HG02759 (cell line): ENCODE results near the gene PRKCE.

Experiments used
- ATAC-seq: cut with Tn5 transposase; IDR thresholded peaks from one replicate; pipeline ENCODE4 v1.9.1; 2021; ENCODE audit warnings: mild to moderate bottlenecking, moderate library complexity; ENCODE audit not compliant: unreplicated experiment

Gene PRKCE

DNA sequence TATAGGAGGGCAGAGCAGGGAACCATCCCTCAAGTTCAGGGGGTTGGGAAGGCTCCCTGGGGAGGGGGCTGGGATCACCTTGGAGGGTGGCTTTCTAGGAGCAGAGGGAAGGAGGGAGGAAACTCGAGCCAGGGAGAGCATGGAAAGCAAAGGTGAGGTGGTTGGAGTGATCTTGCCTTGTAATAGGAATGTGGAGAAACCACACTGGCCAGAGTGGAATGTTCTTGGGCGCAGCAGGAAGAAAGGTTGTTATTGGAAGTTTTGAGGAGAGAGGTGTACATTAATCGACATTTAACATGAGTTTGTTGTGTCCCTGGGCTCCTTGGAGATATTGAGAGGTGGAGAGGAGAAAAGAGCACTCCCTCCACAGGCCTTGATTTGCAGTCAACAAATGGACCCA is 272.2 kb downstream of the PRKCE start:
- ATAC-seq = no peak

DNA sequence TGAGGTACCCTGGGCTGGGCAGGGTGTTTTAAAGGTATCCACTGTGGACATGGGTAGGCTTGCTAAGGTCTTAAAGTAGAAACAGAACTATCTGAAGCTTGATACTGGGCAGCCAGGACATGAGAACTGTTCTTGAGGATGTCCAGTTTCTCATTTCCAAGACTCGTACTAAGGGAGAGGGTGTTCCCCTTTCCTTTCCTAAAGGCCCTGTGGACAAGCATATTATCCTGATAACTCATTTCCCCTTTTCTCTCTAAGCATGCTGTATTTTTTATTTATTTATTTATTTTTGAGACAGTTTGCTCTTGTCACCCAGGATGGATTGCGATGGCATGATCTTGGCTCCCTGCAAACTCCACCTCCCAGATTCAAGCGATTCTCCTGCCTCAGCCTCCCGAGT is 273.6 kb downstream of the PRKCE start:
- no peak for ATAC-seq

DNA sequence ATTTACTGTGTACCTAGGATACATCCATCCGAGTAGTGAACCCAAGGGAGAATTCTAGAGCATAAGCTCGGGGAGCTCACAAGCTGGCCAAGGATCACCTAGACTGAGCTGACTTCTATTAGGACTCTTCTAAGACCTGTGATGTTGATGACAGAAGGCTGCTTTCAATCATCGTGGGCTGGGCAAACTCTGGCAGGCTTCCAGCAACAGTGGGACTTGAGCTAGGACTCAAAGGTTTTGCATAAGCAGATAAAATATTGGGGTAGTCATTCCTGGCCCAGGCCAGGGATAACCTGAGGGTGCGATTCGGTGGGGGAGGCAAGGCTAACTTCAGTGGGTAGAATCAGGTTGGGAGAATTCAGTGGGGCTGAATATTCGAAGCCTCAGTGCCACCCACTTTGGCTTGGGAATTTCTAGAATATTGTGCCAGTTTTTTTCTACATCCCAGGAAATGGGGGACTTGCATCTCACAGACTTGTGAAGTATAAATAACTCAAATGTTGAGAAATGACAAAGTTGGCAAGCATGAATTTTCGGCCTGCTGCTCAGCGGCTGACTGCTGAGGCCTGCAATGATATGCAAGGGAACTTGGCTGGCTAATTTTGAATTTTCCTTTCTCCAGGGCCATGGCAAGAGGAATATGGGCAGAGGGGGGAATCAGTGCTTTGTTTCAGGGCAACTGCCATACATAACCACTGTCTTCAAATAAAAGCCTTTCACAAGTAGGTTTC is 274.3 kb downstream of the PRKCE start:
- ATAC-seq = no peak

DNA sequence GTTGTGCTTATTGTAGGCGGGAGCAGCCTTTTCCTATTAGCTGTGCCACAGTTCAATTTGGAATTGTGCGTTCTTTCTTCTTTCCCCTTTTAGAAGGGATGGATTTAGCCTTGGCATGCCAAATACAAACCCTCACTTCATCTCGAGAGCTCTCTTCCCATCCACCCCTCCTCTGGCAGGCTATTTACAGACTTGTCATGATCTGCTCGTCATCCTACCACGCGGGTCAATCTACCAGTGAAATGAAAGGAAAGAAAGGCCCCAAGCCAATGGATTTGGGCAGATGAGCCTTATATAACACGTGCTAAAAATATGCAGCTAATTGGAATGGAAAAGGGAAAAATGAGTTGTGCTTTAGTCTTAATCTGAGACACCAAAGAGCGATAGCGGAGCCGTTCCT is 277.5 kb downstream of the PRKCE start:
- ATAC-seq = no peak

DNA sequence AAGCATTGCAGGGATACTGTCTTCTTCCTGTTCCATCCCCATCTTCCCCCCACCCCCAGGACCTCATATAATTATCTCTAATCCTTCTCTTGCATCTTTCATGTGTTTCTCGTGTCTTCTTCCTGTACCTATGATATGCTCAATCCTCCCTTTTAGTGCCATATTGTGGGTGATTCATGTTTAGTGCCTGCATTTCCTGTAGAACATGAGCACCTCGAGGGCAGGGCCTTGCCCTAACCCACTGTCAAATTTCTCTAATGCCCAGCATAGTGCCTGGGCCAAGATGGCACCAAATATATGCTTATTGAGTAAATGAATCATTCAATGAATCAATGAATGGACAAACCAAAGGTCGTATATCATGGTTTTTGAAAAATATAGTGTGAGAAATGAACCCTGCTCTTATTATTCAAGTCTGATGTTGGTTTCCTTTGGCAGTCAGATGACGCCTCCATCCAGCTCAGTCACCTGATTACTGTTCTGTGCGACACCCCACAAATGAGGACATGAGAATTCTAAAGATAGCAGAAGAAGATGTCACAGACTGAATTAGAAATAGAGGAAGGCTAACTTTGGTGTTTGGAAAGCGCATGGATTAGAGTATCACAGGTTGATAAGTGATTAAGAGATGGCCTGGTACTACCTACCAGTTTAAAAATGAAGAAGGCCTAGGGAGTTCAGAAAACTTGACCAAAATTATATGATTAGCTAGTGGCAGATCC is 278.4 kb downstream of the PRKCE start:
- ATAC-seq = no peak

DNA sequence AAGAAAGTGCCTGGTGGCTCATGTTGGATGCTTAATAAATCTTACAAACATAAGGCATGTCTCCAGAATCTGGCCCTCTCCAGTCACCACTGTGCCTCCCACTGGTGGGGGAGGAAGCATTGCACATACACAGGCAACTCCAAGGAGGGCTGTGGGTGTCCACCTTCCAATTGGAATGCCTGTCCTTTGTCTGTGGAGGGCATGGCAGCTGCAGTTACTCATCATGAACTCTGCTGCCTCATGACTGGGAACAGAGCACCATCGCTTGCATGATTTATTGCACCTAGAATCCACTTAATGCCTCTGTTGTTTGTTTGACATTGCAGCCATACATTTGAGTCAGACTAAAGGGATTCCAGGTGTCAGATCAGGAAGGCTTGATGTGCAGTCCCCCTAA is 278.9 kb downstream of the PRKCE start:
- ATAC-seq = no peak

DNA sequence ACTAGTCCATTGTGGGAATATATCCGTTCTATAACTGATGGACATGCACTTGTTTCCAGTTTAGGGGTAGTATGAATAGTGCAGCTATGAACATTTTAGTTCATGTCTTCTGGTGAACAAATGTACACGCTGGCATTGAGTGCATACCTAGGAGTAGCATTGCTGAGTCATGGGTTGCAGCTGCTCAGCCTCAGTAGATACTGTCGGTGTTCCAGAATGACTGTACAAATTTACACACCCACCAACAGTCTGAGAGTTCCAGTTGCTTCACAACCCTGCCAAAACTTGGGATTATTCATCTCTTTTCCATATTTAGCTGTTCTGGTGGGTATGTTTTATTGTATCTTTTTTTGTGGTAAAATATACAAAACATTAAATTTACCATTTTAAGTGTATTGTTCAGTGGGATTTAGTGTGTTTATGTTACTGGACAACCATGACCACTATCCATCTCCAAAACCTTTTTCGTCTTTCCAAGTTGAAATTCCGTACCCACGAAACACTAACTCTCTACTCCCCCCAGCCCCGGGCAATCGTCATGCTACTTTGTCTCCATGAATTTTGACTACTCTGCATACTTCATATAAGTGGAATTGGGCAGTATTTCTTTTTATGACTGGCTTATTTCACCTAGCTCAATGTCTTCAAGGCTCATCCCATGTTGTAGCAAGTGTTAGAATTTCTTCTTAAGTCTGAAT is 281.0 kb downstream of the PRKCE start:
- ATAC-seq = no peak

DNA sequence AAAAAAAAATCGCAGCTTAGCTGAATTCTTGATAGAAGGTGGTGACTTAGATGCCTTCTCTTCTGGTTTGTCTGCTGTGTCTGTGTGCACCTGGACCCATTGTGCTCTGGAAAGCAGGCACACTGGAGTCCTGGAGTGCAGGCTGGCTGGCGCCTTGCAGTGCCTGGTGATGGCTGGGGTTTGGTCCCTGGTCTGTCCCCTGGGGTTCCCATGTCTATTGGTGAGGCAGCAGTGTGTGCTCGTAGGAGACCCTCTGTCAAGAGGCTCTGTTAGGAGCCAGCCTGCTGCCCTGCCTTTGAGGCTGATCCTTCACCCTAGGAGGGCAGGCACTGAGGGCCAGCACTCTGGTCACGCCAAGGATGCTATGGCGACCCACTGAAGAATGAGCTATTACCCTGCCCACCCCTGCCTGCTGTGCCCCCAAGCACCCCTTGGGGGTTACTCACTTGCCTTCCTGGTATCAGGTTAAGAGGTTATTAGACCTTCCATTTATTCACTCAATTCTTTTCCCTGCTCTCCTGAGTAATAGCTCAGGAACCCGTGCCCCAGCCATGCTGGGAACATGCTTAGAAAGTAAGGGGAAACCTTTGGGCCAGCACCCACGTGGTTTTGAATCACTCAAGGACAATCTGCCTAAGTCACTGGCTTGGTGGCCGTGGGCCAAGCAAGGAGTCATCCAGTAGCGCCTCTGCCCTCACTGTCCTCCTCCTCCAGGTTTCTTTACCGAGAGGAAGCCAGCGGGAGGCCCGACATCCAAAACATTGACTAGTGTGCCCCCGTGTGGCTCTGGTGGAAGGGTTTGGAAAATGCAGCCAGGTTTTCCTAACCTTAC is 284.5 kb downstream of the PRKCE start:
- ATAC-seq = peak; percentile 61

DNA sequence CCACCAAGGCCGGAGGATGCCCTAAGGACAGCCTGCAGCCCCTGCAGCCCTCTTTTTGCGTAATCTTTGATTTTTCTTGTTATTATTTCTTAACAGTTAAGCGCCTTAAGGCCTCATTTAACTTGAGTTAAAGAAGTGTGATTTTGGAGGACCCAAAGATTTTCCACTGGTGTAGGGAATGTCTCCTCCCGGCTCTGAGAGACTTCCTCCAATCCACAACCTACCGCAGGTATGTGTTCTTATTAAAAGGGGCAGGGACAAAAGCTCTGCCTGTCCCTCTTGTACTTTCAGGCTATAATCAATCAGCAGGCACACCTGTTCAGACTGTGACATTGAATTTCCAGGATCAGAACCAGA is 285.1 kb downstream of the PRKCE start:
- no peak for ATAC-seq

DNA sequence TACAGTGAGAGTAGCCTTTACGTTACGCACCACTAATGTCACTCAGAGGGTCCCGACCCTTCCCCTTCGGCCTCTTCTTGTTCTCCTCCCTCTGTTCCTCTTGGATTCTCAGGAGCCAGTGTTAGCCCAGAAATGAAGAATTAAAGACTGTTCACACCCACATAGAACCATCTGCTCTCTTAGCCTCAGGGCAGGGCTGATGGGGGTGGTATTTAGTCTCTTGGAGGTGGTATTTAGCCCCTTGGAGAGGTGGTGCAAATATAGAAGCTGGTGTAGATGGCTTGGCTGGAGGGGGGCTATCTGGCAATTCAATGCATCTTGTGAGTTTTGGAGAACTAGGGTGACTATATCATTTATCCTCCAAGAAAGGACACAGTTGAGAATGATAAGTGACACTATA is 286.5 kb downstream of the PRKCE start:
- ATAC-seq = no peak

DNA sequence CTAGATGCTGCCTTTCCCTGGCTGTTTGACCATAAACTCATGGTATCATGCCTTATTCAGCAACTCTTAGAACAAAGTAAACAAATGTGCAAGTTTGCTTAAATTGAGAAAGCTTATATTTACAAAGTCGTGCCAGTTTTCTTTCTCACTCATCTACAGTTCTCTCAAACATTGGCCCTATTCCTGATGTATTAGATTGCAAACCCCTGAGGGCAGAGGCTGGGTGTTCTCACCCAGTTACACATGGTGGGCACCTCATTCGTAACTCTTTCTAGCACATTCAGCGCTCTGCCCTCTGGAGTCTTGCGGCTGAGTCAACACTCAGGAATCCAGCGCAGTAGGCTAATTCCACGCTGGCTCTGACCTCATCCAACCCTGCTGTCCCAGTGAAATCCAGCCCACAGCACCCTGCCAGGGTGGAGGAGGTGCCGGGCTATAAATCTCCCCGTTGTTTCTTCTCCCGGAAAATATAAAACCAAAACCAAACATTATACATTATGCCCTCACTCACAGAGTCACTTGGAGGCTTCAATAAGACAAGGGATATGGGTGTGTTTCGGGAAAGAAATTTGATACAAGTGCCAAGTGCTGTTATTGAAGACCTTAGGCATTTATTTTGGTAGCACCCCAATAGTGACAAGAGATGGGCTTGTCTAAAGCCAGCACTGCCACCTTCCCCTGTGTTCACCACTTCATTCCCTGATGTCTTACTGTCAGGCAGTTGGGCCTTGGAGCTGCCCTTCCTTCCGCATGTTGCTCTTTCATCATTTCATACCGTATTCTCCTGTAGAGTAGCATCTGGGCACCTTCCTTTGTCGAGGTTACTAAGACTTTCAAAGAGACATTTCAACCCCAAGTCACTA is 287.4 kb downstream of the PRKCE start:
- ATAC-seq = no peak

DNA sequence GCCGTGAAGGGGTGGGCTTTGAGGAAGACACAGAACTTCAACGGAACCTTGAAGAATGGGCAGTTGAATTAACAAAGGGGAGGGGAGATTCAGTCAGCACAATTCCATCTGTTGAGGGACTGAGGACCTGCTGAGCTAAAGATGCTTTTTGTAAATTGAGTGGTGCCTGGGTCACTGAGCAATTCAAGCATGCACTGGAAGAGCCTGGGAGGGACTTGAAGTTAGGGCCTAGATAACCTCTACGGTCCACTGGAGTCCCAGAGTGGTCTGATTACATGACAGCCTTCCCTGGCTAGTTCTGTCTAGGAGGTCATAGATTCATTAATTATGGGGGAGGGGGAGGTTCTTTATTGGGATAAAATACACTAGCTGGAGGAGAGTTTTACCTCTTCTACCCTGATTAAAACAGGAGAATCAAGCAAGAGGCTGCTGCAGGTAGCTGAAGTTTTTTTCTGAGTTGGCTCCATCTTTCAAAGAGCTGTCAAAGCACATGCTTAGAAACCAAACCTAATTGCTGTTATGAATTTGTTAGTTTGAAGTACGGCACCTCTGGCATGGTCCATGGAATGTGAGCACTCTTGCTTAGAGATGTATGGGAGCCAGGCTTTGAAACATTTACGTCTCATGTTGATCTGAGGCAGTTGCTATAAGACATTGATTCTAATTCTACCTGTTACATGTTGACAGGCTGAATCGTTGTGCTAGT is 290.2 kb downstream of the PRKCE start:
- ATAC-seq = no peak

DNA sequence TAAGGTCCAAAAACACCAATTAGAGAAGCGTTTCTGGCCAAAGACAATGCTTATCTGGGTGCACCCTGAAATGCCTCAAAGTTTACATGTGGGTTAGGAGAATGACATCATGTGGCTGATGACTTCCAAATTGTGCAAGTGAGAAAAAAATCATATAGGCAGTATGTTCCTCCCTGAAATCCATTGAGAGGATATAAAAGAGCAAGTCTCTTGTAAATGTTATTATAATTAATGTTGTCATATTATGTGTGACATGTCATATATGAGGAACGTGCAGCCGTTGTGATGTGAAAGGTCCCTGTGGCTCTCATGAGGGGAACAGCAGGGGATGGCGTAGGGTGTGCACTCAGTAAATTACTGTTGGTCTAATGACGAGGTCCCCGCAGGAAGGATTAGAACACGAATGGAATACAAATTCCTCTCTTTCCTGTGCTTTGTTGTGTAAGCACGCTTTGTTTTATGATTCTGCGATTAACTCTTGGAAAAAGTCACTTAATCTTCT is 290.8 kb downstream of the PRKCE start:
- ATAC-seq = no peak

DNA sequence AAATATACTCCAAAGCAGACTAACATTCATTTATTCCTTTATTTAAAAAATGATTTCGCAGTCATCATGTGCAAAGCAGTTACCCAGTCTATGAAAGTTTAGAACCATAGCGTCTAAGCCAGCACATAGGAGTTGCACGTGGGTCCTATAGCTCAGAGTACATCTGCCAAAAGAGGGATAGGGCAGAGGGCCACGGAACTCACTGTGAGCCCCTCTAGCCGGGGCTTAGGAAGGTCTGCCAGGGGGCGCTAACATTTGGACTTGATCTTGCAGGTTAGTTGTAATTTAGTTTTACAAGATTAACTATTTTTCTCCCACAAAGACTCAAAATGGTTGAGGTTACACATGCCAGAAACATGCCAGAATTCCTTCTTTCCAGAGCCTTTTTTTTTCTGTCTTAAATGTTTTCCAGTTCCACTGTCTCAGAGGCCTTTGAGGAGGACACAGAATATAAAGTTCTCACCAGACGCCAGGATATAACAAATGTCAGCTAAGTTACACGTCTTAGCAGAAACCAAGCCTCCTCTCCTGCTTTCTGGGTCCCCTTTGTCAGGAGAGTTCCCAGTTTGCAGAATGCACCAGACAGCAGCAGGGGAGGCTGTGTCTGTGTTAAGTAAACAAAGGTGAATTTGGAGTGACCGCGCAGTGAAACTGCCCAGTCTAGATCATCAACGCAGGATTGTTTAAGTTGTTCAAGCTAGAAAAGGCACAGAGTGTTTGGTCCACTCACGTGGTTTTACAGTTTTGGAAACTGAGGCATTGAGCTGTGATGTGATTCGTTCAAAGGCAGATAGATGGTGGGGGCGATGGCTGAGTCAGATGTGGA is 292.0 kb downstream of the PRKCE start:
- ATAC-seq = no peak

DNA sequence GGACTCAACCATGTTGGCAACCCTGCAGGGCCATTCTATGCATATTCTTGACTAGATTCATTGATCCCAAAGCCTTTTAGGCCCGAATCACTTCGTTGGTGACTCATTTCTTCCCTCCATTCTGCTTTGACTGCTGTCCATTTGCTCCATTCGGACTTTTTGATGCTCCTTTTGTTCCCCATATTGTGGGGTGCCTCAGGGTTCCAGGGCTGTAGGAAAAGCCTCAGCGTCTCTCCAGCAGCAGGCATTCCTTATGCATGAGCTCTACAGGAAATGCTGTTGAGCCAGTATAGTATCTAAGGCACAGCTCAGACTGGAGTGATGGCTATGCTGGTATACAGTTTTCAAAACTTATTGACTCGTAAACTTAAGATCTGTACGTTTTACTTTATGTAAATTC is 292.6 kb downstream of the PRKCE start:
- no peak for ATAC-seq

DNA sequence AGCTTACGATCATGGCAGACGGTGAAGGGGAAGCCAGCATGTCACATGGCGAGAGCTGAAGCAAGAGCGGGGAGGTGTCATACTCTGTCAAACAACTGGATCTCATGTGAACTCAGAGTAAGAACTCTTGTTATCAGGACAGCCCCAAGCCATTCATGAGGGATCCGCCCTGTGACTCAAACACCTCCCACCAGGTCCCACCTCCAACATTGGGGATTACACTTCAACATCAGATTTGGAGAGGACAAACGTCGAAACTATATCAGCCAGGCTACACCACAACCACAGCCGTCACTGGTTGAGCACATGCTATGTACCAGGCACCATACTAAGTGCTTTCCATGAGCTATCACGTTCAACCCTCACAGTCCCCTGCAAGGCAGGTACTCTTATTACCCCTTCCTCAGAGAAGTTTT is 293.8 kb downstream of the PRKCE start:
- no peak for ATAC-seq

DNA sequence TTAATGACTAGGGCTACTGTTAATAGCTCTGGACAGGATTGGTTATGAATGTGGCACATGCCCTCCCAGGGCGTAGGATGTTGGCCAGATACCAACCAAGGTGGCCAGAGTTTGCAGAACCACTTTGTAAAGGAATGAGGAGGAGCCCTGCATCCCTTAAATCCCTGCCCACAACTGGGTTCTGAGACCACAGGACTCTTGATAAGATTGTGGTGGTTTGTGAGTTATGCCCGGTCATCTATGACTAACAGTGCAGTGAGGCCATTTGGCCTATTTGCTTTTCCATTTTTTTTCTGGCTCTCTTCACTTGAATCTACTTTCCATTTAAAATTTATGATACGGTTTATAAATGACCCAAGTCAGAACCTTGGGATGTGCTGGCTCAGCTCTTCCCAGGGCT is 294.5 kb downstream of the PRKCE start:
- ATAC-seq = no peak

DNA sequence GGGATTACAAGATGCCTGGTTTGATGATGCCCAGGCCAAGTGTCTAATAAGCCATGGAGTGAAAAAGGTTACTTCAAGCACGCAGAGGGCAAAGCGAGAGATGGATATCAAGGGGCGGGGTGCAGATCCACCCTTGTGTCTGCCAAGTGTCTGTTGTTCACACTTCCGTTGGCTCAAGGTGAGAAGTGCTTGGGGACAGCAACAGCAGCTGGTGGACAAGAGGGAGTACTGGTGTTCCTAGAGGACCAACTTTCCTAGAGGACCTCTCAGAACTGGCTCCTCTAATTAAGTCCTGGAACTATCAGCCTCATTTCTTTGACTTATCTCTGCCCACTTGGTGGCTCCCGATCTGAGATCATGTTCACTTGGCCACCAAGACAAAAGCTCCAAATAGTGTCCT is 299.1 kb downstream of the PRKCE start:
- ATAC-seq = no peak
